Gastrocnemius medialis (tissue), 4 donors: Measurements from ENCODE around the gene PRR23E.

Experiments
- POLR2A ChIP-seq, 2 donors: fragments of 450-650 bp; IDR thresholded peaks; one replicate each; pipeline ENCODE4 v1.6.1; 2017; ENCODE audit warnings: antibody characterized with exemption in 2 of 2, mild to moderate bottlenecking in 2 of 2, moderate library complexity in 2 of 2
- TF ChIP-seq, protein P1 (sequence below), 5 experiments: fragments of 450-650 bp in 3 of 5; fragments of 200-600 bp in 2 of 5; sonication (generic) in 2 of 5; IDR thresholded peaks in 4 of 5; conservative IDR thresholded peaks in 1 of 5; 1 replicate in 4 of 5; 2 replicates in 1 of 5; pipeline ENCODE4 v1.5.1; 2016 to 2019; ENCODE audit warnings: antibody characterized with exemption in 5 of 5, mild to moderate bottlenecking in 3 of 5, moderate library complexity in 3 of 5

- TF ChIP-seq, protein P1, sequence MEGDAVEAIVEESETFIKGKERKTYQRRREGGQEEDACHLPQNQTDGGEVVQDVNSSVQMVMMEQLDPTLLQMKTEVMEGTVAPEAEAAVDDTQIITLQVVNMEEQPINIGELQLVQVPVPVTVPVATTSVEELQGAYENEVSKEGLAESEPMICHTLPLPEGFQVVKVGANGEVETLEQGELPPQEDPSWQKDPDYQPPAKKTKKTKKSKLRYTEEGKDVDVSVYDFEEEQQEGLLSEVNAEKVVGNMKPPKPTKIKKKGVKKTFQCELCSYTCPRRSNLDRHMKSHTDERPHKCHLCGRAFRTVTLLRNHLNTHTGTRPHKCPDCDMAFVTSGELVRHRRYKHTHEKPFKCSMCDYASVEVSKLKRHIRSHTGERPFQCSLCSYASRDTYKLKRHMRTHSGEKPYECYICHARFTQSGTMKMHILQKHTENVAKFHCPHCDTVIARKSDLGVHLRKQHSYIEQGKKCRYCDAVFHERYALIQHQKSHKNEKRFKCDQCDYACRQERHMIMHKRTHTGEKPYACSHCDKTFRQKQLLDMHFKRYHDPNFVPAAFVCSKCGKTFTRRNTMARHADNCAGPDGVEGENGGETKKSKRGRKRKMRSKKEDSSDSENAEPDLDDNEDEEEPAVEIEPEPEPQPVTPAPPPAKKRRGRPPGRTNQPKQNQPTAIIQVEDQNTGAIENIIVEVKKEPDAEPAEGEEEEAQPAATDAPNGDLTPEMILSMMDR (IDR thresholded peaks at IDR 0.05 in 4 of 5, conservative IDR thresholded peaks at IDR 0.05 in 1 of 5): no peak
- TF ChIP-seq POLR2A (IDR thresholded peaks at IDR 0.05): no peak
These were observed 47.7 kb upstream of the PRR23E start for GRCh38 chr3:127145266-127145665.
